Measurements from ENCODE around the gene NUPR1. TPM values are rescaled to one million over a fixed set of nuclear protein-coding genes. Genes with fewer than 3 reads are reported as not detected.
"Not testable (repeated sequence)": the region's sequence is repeated elsewhere in the genome, so short reads cannot be mapped to it uniquely, and the experiment has no call there.

The NUPR1 gene
- polyA plus RNA-seq, 1 donor = 16.0 TPM

DNA sequence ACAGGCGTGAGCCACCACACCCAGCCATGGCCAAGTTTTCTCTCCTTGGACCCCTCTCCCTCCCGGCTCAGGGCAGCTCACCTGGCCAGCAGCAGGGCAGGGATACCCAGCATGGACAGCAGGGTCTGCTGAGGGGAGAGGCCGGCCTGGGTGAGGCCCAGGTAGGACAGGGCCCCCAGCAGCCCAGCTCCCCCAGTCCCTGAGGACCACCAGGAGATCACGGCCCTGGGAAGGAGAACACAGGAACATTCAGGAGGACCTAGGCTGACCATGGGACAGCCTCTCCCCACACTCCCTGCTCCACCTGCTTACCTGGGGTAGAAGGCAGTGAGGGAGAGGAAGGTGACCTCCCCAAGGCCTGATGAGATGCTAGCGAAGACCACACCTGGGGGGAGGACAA lies 52.5 kb downstream of the NUPR1 start:
- no CpG with 5 or more reads among the region's 5 CpGs for WGBS (ENCODE audit: insufficient coverage, low lambda C conversion rate)

GRCh38 chr16:28483361-28483760 lies 55.4 kb downstream of the NUPR1 start:
- DNase-seq; H3K27ac ChIP-seq (ENCODE audit: low read length); H3K4me3 ChIP-seq (ENCODE audit: low read length); H3K9me3 ChIP-seq (ENCODE audit: control insufficient read depth, low read depth, low read length); H3K27me3 ChIP-seq (ENCODE audit: control insufficient read depth, insufficient read depth, low read length): not testable (repeated sequence)
- no CpG with 5 or more reads among the region's 5 CpGs for WGBS (ENCODE audit: insufficient coverage, low lambda C conversion rate)
- H3K36me3 ChIP-seq (ENCODE audit: control insufficient read depth, insufficient read depth, low read length) = peaks cover 53% of the 10 kb centered on the region
- H3K4me1 ChIP-seq (ENCODE audit: control insufficient read depth, insufficient read depth, low read length) = peaks cover 17% of the 10 kb centered on the region

More for the DNA sequence above, 52.5 kb downstream of the NUPR1 start:
- H3K4me3 ChIP-seq (ENCODE audit: low read length) = no peak overlapping the region
- peaks cover 50% of the 10 kb centered on the region for H3K36me3 ChIP-seq (ENCODE audit: control insufficient read depth, insufficient read depth, low read length)
- no peaks in the 10 kb centered on the region for H3K27me3 ChIP-seq (ENCODE audit: control insufficient read depth, insufficient read depth, low read length)
- H3K4me1 ChIP-seq (ENCODE audit: control insufficient read depth, insufficient read depth, low read length) = peaks cover 9% of the 10 kb centered on the region
- DNase-seq = no peak
- H3K27ac ChIP-seq (ENCODE audit: low read length) = no peak overlapping the region
- no peaks in the 10 kb centered on the region for H3K9me3 ChIP-seq (ENCODE audit: control insufficient read depth, low read depth, low read length)

Other genes with a start within 250 kb of the NUPR1 start
- 3.2 TPM for gene SBK1, start 246.4 kb downstream of the NUPR1 start, polyA plus RNA-seq
- gene NPIPB6, start 175.5 kb downstream of the NUPR1 start, polyA plus RNA-seq = 1.8 TPM
- gene EIF3CL, start 135.1 kb downstream of the NUPR1 start, polyA plus RNA-seq = 73.4 TPM
- gene NPIPB7, start 66.6 kb downstream of the NUPR1 start, polyA plus RNA-seq = 0.48 TPM
- gene CLN3, start 46.9 kb downstream of the NUPR1 start, polyA plus RNA-seq = 51.9 TPM
- gene APOBR, start 44.3 kb downstream of the NUPR1 start, polyA plus RNA-seq = 8.2 TPM
- gene IL27, start 32.1 kb downstream of the NUPR1 start, polyA plus RNA-seq = 0.21 TPM
- 24.8 TPM for gene SGF29, start 14.9 kb upstream of the NUPR1 start, polyA plus RNA-seq
- gene SULT1A2, start 58.1 kb upstream of the NUPR1 start, polyA plus RNA-seq = 5.7 TPM
- gene SULT1A1, start 71.1 kb upstream of the NUPR1 start, polyA plus RNA-seq = 67.5 TPM
- gene NPIPB8, start 99.1 kb upstream of the NUPR1 start, polyA plus RNA-seq = 2.5 TPM
- gene EIF3C, start 172.5 kb upstream of the NUPR1 start, polyA plus RNA-seq = 397 TPM
- 4.4 TPM for gene NPIPB9, start 212.8 kb upstream of the NUPR1 start, polyA plus RNA-seq

Data from large intestine (tissue), 3 donors.